GM23248 (cell line): ENCODE measurements around the gene C5orf52. TPM values are rescaled to one million over a fixed set of nuclear protein-coding genes. Genes with fewer than 3 reads are reported as not detected.

Source experiments
- DNase-seq: peaks from one replicate; pipeline ENCODE4 v3.0.0-alpha.2; 2015
- H2AFZ ChIP-seq: fragments of 200-600 bp; sonication (generic); 2 replicates; pipeline ENCODE4 v1.6.1; 2016; ENCODE audit warnings: antibody characterized with exemption
- H3F3A ChIP-seq: fragments of 200-600 bp; sonication (generic); 2 replicates; pipeline ENCODE4 v1.6.1; 2016; ENCODE audit warnings: mild to moderate bottlenecking, antibody characterized with exemption, mixed run types; ENCODE audit not compliant: insufficient read depth
- H3K27ac ChIP-seq: fragments of 200-600 bp; sonication (generic); 2 replicates; pipeline ENCODE4 v1.5.1; 2016; ENCODE audit warnings: mild to moderate bottlenecking
- H3K27me3 ChIP-seq: fragments of 200-600 bp; sonication (generic); replicated peaks from 2 replicates; pipeline ENCODE4 v1.6.1; 2016; ENCODE audit warnings: mild to moderate bottlenecking; ENCODE audit not compliant: insufficient read depth
- H3K36me3 ChIP-seq: fragments of 200-600 bp; sonication (generic); 2 replicates; pipeline ENCODE4 v1.6.1; 2016; ENCODE audit warnings: low read depth, mild to moderate bottlenecking
- H3K4me1 ChIP-seq: fragments of 200-600 bp; sonication (generic); 2 replicates; pipeline ENCODE4 v1.6.1; 2016; ENCODE audit warnings: mild to moderate bottlenecking; ENCODE audit not compliant: insufficient read depth
- H3K4me2 ChIP-seq: fragments of 200-600 bp; sonication (generic); one replicate; pipeline ENCODE4 v1.6.1; 2016; ENCODE audit warnings: mild to moderate bottlenecking; ENCODE audit not compliant: unreplicated experiment
- H3K4me3 ChIP-seq: fragments of 200-600 bp; sonication (generic); 2 replicates; pipeline ENCODE4 v1.5.1; 2016; ENCODE audit warnings: mild to moderate bottlenecking
- H3K79me2 ChIP-seq: fragments of 200-600 bp; sonication (generic); 2 replicates; pipeline ENCODE4 v1.6.1; 2016; ENCODE audit warnings: mild to moderate bottlenecking; ENCODE audit not compliant: insufficient read depth
- H3K9ac ChIP-seq: fragments of 200-600 bp; sonication (generic); 2 replicates; pipeline ENCODE4 v1.6.1; 2016; ENCODE audit warnings: mild to moderate bottlenecking
- H3K9me2 ChIP-seq: fragments of 200-600 bp; sonication (generic); 2 replicates; pipeline ENCODE4 v1.6.1; 2016; ENCODE audit warnings: mixed run types, mild to moderate bottlenecking, moderate library complexity; ENCODE audit not compliant: insufficient read depth
- H3K9me3 ChIP-seq: fragments of 200-600 bp; sonication (generic); one replicate; pipeline ENCODE4 v1.6.1; 2017; ENCODE audit warnings: low read depth
- H4K20me1 ChIP-seq: fragments of 200-600 bp; sonication (generic); 2 replicates; pipeline ENCODE4 v1.6.0; 2016; ENCODE audit not compliant: insufficient read depth
- EZH2 ChIP-seq: fragments of 200-600 bp; sonication (generic); IDR thresholded peaks from 2 replicates; pipeline ENCODE4 v1.6.1; 2018; ENCODE audit warnings: antibody characterized with exemption, mild to moderate bottlenecking; ENCODE audit not compliant: insufficient read depth, poor library complexity, severe bottlenecking
- EZH2phosphoT487 ChIP-seq: fragments of 200-600 bp; sonication (generic); IDR thresholded peaks from 2 replicates; pipeline ENCODE4 v1.6.1; 2018; ENCODE audit warnings: antibody characterized with exemption, moderate library complexity, mild to moderate bottlenecking, low read depth; ENCODE audit not compliant: insufficient read depth
- WGBS, 2 experiments: methylation state at CpG; one replicate each; pipeline ENCODE4 v1.1.6; 2015 to 2017; ENCODE audit warnings: low lambda C conversion rate in 2 of 2, low coverage in 1 of 2; ENCODE audit errors: missing lambda C conversion rate in 2 of 2; 5-methylcytosine and 5-hydroxymethylcytosine counted together
- in situ Hi-C: fragments of 300-500 bp; cut with MboI; formaldehyde crosslinking; loops from 2 replicates; pipeline ENCODE4 v1.15.0; 2020
- polyA plus RNA-seq: library from polyadenylated mRNA; unstranded; fragments of >200 nt; fragmentation: Nextera tagmentation; extraction: Ambion mirVana; gene quantifications from 2 replicates; pipeline ENCODE4 v1.2.1, GENCODE V29; 2016
- total RNA-seq: library from RNA; depleted of rRNA; stranded (reverse); fragments of >200 nt; shearing (Covaris generic); gene quantifications from 2 replicates; pipeline ENCODE4 v1.2.3, GENCODE V29; 2014

C5orf52 gene
- total and polyA plus RNA-seq, 2 experiments from 2014 or later, result not detected

DNA sequence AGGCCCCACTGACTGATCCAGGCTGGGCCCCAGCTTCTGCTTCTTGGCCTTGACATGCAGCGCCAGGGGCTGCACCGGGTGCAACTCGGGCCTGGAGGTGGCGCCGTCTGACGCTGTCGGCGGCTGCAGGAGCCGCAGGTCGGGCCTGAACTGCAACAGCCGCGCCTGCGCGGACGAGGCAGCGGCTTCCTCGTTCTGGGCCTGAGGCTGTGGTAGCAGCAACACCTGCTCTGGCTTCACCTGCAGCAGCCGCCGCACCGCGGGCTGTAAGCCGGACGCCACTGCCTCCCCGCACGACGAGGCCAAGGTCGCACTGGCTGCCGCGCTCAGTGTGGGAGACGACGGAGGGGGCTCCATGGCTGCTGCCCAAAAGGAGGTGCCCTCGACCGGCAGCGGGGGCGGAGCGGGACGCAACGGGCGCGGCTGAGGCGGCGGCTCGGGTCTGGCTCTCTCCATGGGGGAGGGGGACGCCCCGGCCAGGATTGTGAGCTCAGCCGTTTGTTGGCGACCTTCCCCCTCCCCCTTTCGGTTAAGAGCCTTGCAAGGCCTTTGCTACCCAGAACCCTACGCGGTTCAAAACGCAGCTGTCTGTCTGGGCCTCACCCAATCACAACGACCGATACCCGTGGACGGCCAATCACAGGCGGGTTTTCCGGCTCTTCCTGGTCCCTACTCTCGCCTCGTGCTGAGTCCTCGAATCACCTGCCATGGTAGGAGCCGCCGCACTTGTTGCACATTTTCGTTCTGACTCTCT is 19.5 kb upstream of the C5orf52 start:
- Histone ChIP-seq H3K9me2 (no peaks in the 10 kb centered on the region), H3K4me1 (no peaks in the 10 kb centered on the region), H4K20me1 (no peaks in the 10 kb centered on the region), H3K4me2 (peak overlapping the region; percentile 30), H3K27ac (no peak overlapping the region), H3K9me3 (no peaks in the 10 kb centered on the region), H3K9ac (peak overlapping the region; percentile 54; the same call in 1 of the 2 replicates), H3K36me3 (no peaks in the 10 kb centered on the region), H3K79me2 (no peaks in the 10 kb centered on the region), H3K27me3 (no peaks in the 10 kb centered on the region), H2AFZ (peak overlapping the region; percentile 82), H3F3A (no peaks in the 10 kb centered on the region), H3K4me3 (peak overlapping the region; percentile 60)
- peak; percentile 69 for DNase-seq
- 23 to 25% methylated on average over 51 to 63 of the region's 63 CpGs for WGBS, 2 experiments
- in situ Hi-C loops, result no loop called here
- TF ChIP-seq EZH2 (no peak), EZH2phosphoT487 (no peak)

DNA sequence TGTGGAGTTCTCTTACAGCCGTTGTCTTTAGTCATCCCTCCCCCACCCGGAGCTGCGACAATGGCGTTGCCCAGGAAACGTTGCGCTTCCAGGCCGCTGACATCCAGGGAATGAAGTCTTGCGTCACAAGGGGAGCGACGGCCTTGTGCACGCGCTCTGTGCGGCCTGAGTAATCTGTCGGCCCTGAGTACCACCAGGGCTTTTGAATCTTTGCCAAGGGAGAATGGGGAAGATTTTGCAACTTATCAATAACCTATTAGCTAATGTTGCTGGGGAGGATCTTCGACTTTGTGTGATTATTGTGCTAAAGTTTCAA is 19.0 kb upstream of the C5orf52 start, which contains the start of gene SOX30:
SOX30 (minus strand) TSS at position 62 of the 316 bp plus-strand sequence. CDS start 360 bp downstream, outside the sequence.
- Histone ChIP-seq H3K79me2 (no peaks in the 10 kb centered on the region), H3K4me3 (peak within 1 kb of the TSS; percentile 60), H3F3A (no peaks in the 10 kb centered on the region), H3K4me1 (no peaks in the 10 kb centered on the region), H3K27ac (no peak within 1 kb of the TSS), H3K9me2 (no peaks in the 10 kb centered on the region), H3K36me3 (no peaks in the 10 kb centered on the region), H3K4me2 (peak within 1 kb of the TSS; percentile 30), H4K20me1 (no peaks in the 10 kb centered on the region), H3K9me3 (no peaks in the 10 kb centered on the region), H3K27me3 (no peaks in the 10 kb centered on the region), H3K9ac (peak within 1 kb of the TSS; percentile 54; the same call in 1 of the 2 replicates), H2AFZ (peak within 1 kb of the TSS; percentile 82)
- no peak for TF ChIP-seq EZH2
- no peak for TF ChIP-seq EZH2phosphoT487
- in situ Hi-C loops, result no loop called here
- DNase-seq, result no peak
- WGBS, 2 experiments, result 96 to 98% methylated on average over 15 of the region's 15 CpGs

DNA sequence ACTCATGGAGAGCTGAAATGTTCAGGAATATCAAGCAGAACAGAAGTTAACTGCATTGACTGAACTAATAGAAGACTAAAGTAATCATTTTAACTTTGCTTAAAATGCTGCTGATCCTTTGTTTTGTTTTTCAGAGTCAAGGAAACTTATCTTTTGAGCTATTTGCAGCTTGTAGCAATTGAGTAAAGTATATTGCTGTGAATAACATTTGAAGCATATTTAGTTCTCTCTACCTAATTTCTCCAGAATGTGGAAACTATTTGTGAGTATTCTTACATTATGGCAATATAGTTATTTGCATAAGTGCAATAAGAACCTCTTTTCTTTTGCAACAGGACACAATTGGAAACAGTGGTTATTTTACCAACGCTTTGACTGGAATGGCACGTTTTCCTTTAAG is 13.8 kb upstream of the C5orf52 start:
- Histone ChIP-seq H3K4me2 (no peak overlapping the region), H4K20me1 (no peaks in the 10 kb centered on the region), H3K9ac (no peak overlapping the region), H3F3A (no peaks in the 10 kb centered on the region), H3K27ac (no peak overlapping the region), H3K9me2 (no peaks in the 10 kb centered on the region), H3K27me3 (no peaks in the 10 kb centered on the region), H2AFZ (no peak overlapping the region), H3K4me1 (no peaks in the 10 kb centered on the region), H3K79me2 (no peaks in the 10 kb centered on the region), H3K4me3 (no peak overlapping the region), H3K9me3 (no peaks in the 10 kb centered on the region), H3K36me3 (no peaks in the 10 kb centered on the region)
- in situ Hi-C loops, result no loop called here
- DNase-seq, result no peak
- TF ChIP-seq EZH2 (no peak), EZH2phosphoT487 (no peak)
- 16 to 23% methylated on average over 2 of the region's 2 CpGs for WGBS, 2 experiments

DNA sequence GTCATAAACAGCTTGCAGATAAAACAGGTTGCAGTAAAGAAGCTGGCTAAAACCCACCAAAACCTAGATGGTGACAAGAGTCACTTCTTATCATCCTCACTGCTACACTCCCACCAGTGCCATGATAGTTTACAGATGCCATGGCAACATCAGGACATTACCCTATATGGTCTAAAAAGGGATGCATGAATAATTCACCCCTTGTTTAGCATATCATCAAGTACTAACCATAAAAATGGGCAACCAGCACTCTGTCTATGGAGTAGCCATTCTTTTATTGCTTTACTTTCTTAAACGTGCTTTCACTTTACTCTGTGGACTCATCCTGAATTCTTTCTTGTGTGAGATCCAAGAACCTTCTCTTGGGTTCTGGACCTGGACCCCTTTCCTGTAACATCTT is 12.4 kb upstream of the C5orf52 start:
- H3F3A ChIP-seq, result no peaks in the 10 kb centered on the region
- H4K20me1 ChIP-seq, result no peaks in the 10 kb centered on the region
- WGBS, 2 experiments, result 14 to 48% methylated on average over 1 of the region's 1 CpG
- H3K4me1 ChIP-seq, result no peaks in the 10 kb centered on the region
- DNase-seq, result no peak
- H3K27ac ChIP-seq, result no peak overlapping the region
- no peaks in the 10 kb centered on the region for H3K9me2 ChIP-seq
- H2AFZ ChIP-seq, result no peak overlapping the region
- in situ Hi-C loops, result no loop called here
- H3K4me3 ChIP-seq, result no peak overlapping the region
- no peak for TF ChIP-seq EZH2
- H3K4me2 ChIP-seq, result no peak overlapping the region
- H3K27me3 ChIP-seq, result no peaks in the 10 kb centered on the region
- no peaks in the 10 kb centered on the region for H3K9me3 ChIP-seq
- no peaks in the 10 kb centered on the region for H3K79me2 ChIP-seq
- H3K36me3 ChIP-seq, result no peaks in the 10 kb centered on the region
- no peak overlapping the region for H3K9ac ChIP-seq
